Right renal cortex interstitium (tissue), 3 donors: ENCODE measurements around the gene PCCA. TPM values are rescaled to one million over a fixed set of nuclear protein-coding genes. Genes with fewer than 3 reads are reported as not detected.
"Not testable (repeated sequence)": the region's sequence is repeated elsewhere in the genome, so short reads cannot be mapped to it uniquely, and the experiment has no call there.

Experiments used
- DNase-seq, 3 donors: peaks; one replicate each; pipeline ENCODE4 v3.0.0-alpha.2; 2013; ENCODE audit warnings: low read depth in 3 of 3, low spot score in 2 of 3
- polyA plus RNA-seq, 3 donors: library from polyadenylated mRNA; unstranded; fragments of 120-200 nt; gene quantifications; one replicate each; pipeline ENCODE4 v1.2.1, GENCODE V29; 2013; ENCODE audit not compliant: insufficient read length in 3 of 3

PCCA gene
- polyA plus RNA-seq, 3 donors, result 66.5 to 73.9 (median 66.7) TPM

- DNase-seq, result no peak
Measured at GRCh38 chr13:100131863-100132574, 43.1 kb downstream of the PCCA start.

- no peak for DNase-seq
Measured at GRCh38 chr13:100138859-100139491, 50.1 kb downstream of the PCCA start.

GRCh38 chr13:100139817-100140216, 50.9 kb downstream of the PCCA start:
- DNase-seq, result no peak

- DNase-seq, result no peak
Measured at GRCh38 chr13:100140441-100140840, 51.5 kb downstream of the PCCA start.

GRCh38 chr13:100141461-100141961, 52.6 kb downstream of the PCCA start:
- DNase-seq, result not testable (repeated sequence)

- DNase-seq, result no peak
Measured at GRCh38 chr13:100146534-100146933, 57.6 kb downstream of the PCCA start.

GRCh38 chr13:100147825-100148224, 58.9 kb downstream of the PCCA start:
- no peak for DNase-seq

GRCh38 chr13:100148422-100148821, 59.5 kb downstream of the PCCA start:
- no peak for DNase-seq

GRCh38 chr13:100149389-100149788, 60.5 kb downstream of the PCCA start:
- no peak for DNase-seq

- DNase-seq, result not testable (repeated sequence)
Measured at GRCh38 chr13:100150711-100151110, 61.8 kb downstream of the PCCA start.

GRCh38 chr13:100154842-100155416, 66.0 kb downstream of the PCCA start:
- DNase-seq, result no peak

- DNase-seq, result no peak
Measured at GRCh38 chr13:100156788-100157187, 67.9 kb downstream of the PCCA start.

- DNase-seq, result no peak
Measured at GRCh38 chr13:100158569-100158968, 69.7 kb downstream of the PCCA start.

GRCh38 chr13:100159584-100159983, 70.7 kb downstream of the PCCA start:
- no peak for DNase-seq

GRCh38 chr13:100160450-100160849, 71.6 kb downstream of the PCCA start:
- DNase-seq, result no peak

GRCh38 chr13:100163375-100163774, 74.5 kb downstream of the PCCA start:
- no peak for DNase-seq

- DNase-seq, result no peak
Measured at GRCh38 chr13:100173203-100173602, 84.3 kb downstream of the PCCA start.

- DNase-seq, result not testable (repeated sequence)
Measured at GRCh38 chr13:100174455-100174854, 85.6 kb downstream of the PCCA start.

GRCh38 chr13:100175078-100175802, 86.3 kb downstream of the PCCA start:
- DNase-seq, result no peak

GRCh38 chr13:100175803-100176182, 86.9 kb downstream of the PCCA start:
- DNase-seq, result no peak

- peak in 1 of 3 donors; percentile 6 for DNase-seq
Measured at GRCh38 chr13:100176801-100177400, 88.0 kb downstream of the PCCA start.
